Gastroesophageal sphincter (tissue), 4 donors: ENCODE results near the gene INPP5A. TPM values are rescaled to one million over a fixed set of nuclear protein-coding genes. Genes with fewer than 3 reads are reported as not detected.

Experiments
- ATAC-seq: fragments of 150-250 bp; one replicate; pipeline ENCODE4 v1.9.1; 2016; ENCODE audit warnings: mild to moderate bottlenecking, moderate library complexity
- H3K27ac ChIP-seq, 4 donors: fragments of 200-600 bp; sonication (generic) in 3 of 4; 1 replicate in 3 of 4; 2 replicates in 1 of 4; pipeline ENCODE4 v1.5.1; 2016 to 2019
- H3K27me3 ChIP-seq: fragments of 200-600 bp; sonication (generic); one replicate; pipeline ENCODE4 v1.5.1; 2019
- H3K36me3 ChIP-seq, 2 donors: fragments of 200-600 bp; sonication (generic); one replicate each; pipeline ENCODE4 v1.5.1; 2019; ENCODE audit warnings: control low read depth in 1 of 2
- H3K4me1 ChIP-seq, 3 donors: fragments of 200-600 bp; sonication (generic); 1 replicate in 2 of 3; 2 replicates in 1 of 3; pipeline ENCODE4 v1.5.1; 2016 to 2019; ENCODE audit warnings: control low read depth in 2 of 3
- H3K4me3 ChIP-seq, 2 donors: fragments of 200-600 bp; sonication (generic); one replicate each; pipeline ENCODE4 v1.5.1; 2019; ENCODE audit warnings: mild to moderate bottlenecking in 1 of 2, moderate library complexity in 1 of 2
- H3K9me3 ChIP-seq, 3 donors: fragments of 200-600 bp; sonication (generic); one replicate each; pipeline ENCODE4 v1.5.1; 2017 to 2019; ENCODE audit warnings: control low read depth in 2 of 3
- EP300 ChIP-seq: sonication (generic); formaldehyde crosslinking; IDR thresholded peaks from one replicate; pipeline ENCODE4 v1.6.1; 2017; ENCODE audit warnings: antibody characterized with exemption, mild to moderate bottlenecking
- POLR2A ChIP-seq, 2 donors: fragments of 450-650 bp; IDR thresholded peaks; one replicate each; pipeline ENCODE4 v1.6.1; 2017; ENCODE audit warnings: antibody characterized with exemption in 2 of 2, mild to moderate bottlenecking in 2 of 2, moderate library complexity in 1 of 2
- POLR2AphosphoS5 ChIP-seq: sonication (generic); formaldehyde crosslinking; IDR thresholded peaks from one replicate; pipeline ENCODE4 v1.6.1; 2017; ENCODE audit warnings: antibody characterized with exemption
- WGBS, 2 donors: methylation state at CpG; one replicate each; pipeline ENCODE4 v1.1.5; 2018; ENCODE audit warnings: low coverage in 1 of 2; 5-methylcytosine and 5-hydroxymethylcytosine counted together
- total RNA-seq, 4 donors: library from RNA; depleted of rRNA; stranded (reverse); fragments of >200 nt; gene quantifications; one replicate each; pipeline ENCODE4 v1.1.0, GENCODE V29; 2016
- TF ChIP-seq, protein P1 (sequence below), 4 experiments: fragments of 200-600 bp in 2 of 4; fragments of 450-650 bp in 2 of 4; sonication (generic) in 1 of 4; IDR thresholded peaks; one replicate each; pipeline ENCODE4 v1.5.1; 2017 to 2019; ENCODE audit warnings: antibody characterized with exemption in 4 of 4, mild to moderate bottlenecking in 2 of 4, moderate library complexity in 2 of 4

The INPP5A gene
- total RNA-seq, 4 donors from 2014 or later: 111 to 288 (median 215) TPM

DNA sequence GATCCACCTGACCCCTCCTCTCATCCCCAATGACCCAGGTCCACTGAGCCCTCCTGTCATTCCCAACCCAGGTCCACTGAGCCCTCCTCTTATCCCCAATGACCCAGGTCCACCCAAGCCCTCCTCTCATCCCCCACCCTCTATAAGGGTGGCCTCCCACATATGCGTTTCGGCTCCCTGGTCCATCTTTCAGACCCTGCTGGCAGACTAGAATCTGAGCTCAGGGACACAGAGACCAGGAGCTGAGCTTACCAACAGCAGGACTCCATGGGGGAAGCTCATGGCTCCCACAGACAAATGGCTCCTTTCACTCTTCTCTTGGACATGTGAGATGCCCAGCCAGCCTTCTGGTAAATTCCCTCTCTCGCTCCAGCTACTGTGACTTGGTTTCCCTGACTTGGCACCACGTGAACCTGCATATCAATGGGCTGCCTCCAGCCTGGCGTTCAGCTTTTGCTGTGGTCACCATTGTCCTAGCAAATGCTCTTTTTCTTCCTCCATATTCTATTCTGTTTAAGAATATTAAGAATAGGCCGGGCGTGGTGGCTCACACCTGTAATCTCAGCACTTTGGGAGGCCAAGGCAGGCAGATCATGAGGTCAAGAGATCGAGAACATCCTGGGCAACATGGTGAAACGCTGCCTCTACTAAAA, 24.8 kb upstream of the INPP5A start:
- Histone ChIP-seq H3K9me3 (no peaks in the 10 kb centered on the region), H3K27me3 (no peaks in the 10 kb centered on the region), H3K4me1 (peaks cover 7 to 57% (median 34%) of the 10 kb centered on the region in 3 donors), H3K4me3 (no peak overlapping the region), H3K36me3 (no peaks in the 10 kb centered on the region), H3K27ac (no peak overlapping the region)
- ATAC-seq: no peak
- TF ChIP-seq POLR2A (IDR thresholded peaks at IDR 0.05): no peak
- no peak for TF ChIP-seq EP300
- TF ChIP-seq, protein P1, sequence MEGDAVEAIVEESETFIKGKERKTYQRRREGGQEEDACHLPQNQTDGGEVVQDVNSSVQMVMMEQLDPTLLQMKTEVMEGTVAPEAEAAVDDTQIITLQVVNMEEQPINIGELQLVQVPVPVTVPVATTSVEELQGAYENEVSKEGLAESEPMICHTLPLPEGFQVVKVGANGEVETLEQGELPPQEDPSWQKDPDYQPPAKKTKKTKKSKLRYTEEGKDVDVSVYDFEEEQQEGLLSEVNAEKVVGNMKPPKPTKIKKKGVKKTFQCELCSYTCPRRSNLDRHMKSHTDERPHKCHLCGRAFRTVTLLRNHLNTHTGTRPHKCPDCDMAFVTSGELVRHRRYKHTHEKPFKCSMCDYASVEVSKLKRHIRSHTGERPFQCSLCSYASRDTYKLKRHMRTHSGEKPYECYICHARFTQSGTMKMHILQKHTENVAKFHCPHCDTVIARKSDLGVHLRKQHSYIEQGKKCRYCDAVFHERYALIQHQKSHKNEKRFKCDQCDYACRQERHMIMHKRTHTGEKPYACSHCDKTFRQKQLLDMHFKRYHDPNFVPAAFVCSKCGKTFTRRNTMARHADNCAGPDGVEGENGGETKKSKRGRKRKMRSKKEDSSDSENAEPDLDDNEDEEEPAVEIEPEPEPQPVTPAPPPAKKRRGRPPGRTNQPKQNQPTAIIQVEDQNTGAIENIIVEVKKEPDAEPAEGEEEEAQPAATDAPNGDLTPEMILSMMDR (IDR thresholded peaks at IDR 0.05): no peak
- no peak for TF ChIP-seq POLR2AphosphoS5
- WGBS, 2 donors: 92 to 100% methylated on average over 2 to 5 of the region's 9 CpGs

DNA sequence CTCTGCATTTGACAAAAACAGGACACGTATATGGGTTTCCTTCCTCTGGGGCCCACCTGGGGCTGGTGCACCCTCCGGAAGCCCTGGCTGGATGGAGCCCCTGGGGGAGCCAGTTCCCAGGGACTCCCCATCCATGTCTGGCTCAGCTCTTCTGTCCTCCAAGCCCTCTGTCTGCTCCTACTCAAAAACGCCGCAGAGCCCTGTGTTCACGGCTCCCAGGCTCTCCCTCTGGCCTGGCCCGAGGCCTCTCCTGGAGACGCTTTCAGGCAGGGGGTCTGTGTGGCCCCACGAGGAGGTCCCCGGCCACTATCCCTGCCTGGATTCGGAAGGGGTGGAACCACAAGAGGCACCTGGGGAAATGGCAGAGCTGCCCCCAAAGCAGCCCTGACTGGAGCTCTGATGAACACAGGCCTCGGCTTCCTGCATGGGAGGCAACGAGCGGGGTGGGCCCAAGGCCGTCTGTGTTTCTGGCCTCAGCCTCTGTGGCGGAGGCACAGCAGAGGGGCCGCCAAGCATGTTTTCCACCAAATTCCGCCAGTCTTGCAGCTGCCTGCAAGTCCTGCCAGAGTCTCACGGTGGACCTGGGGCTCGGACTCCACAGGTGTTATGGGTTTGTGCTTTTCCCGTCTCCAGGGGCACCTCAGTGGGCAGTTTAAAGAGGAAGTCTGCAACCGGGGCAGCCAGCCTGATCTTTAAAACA, 22.6 kb upstream of the INPP5A start:
- Histone ChIP-seq H3K9me3 (no peaks in the 10 kb centered on the region), H3K27ac (peak overlapping the region in 3 of 4 donors; percentile 49 to 94 (median 94)), H3K4me1 (peaks cover 15 to 58% (median 44%) of the 10 kb centered on the region in 3 donors), H3K4me3 (no peak overlapping the region), H3K36me3 (no peaks in the 10 kb centered on the region), H3K27me3 (no peaks in the 10 kb centered on the region)
- ATAC-seq: no peak
- TF ChIP-seq, protein P1 (IDR thresholded peaks at IDR 0.05): no peak
- TF ChIP-seq POLR2AphosphoS5 (no peak), POLR2A (IDR thresholded peaks at IDR 0.05) (no peak), EP300 (no peak)
- WGBS, 2 donors: 48% methylated on average over 6 of the region's 21 CpGs; no CpG with 5 or more reads in 1 of the 2 donors

DNA sequence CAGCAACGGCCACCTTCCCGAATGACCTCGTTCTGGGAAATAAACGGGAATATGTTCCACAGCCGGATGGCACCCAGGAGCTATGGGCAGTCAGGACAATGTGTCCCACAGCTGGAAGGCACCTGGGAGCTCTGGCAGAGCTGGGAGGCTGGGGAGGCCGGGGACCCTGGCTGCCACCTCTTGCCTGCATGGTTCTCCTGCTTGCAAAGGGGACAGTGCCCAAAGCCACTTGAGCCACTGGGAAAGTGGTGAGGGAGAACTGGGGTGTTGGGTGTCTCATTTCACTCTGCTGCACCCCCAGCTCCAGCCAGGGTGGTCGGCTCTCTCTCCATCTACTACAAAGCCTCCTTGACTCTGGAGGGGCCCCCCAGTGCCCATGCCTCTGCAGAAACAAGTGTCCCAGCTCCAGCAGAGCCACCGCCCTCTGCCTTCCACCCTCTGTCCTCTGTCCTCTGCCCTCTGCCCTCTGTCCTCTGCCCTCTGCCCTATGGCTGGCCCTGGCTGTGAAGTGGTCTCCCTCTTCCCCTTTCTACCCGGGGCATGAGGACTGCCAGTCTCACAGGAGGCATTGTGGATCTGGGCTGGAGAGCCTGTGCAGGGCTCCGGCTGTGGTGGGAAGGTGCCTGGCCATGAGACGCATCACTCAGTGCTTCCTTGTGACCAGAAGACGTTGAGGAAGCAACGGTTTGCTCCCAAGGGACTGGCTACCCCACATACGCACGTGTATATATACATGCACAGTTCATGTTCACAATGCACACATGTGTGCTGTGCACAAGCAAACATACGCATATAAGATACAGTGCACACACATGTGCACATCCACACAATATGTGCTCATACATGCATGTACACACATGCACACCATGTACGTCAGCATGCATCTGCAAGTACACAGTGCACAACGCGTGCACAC, 21.5 kb upstream of the INPP5A start:
- H3K4me1 ChIP-seq: peaks cover 21 to 66% (median 55%) of the 10 kb centered on the region in 3 donors
- ATAC-seq: no peak
- TF ChIP-seq POLR2A (IDR thresholded peaks at IDR 0.05) (no peak), EP300 (no peak), POLR2AphosphoS5 (peak; percentile 40)
- TF ChIP-seq, protein P1 (IDR thresholded peaks at IDR 0.05): no peak
- WGBS, 2 donors: 39 to 58% methylated on average over 2 to 3 of the region's 19 CpGs
- H3K36me3 ChIP-seq: no peaks in the 10 kb centered on the region
- peak overlapping the region in 3 of 4 donors; percentile 94 to 95 (median 94) for H3K27ac ChIP-seq
- no peaks in the 10 kb centered on the region for H3K27me3 ChIP-seq
- no peaks in the 10 kb centered on the region for H3K9me3 ChIP-seq
- H3K4me3 ChIP-seq: no peak overlapping the region

DNA sequence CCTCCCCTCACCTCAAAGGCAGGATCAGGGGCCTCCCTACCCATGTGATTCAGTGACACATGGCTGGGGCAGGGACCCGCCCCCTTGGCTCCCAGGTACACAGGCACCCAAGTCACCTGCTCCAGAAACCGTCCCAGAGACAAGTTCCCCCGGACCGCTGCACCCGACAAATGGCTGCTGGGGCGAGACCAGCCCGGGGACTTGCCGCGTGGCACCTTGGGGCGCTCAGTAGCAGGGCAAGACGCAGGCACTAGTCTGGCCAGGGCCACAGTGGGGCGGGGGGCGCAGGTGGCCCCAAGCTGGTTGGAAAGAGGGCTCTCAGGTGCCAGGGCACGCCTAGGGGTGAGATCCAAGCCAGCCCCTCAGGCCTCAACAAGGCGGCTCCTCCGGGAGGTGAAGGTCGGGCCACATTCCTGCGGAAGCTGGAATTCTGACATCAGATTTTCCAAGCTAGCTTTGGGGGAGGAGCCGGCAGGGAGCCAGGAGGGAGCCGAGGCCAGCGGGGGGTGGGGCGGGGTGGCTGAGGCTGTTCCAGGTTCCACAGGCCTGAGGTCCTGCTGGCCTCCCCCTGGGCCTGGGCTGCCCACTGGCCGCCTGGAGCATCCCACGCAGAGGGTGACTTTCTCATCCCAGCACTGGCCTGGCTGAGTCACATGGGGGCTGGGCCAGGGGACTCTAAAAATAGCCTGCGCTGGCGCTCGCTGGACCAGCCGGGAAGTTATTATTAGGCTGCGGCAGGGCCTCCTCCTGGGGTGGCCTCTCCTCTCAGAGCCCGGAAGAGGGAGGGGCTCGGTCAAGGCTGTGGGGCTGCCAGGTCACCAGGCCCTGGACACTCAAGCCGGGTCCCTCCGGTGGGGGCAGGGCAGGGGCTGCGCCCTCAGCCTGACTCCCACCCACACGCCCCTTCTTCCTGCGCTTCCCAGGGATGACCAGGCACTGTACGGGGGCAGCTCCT, 20.5 kb upstream of the INPP5A start:
- ATAC-seq: peak; percentile 92
- H3K27ac ChIP-seq: peak overlapping the region; percentile 77 to 95 (median 94)
- WGBS, 2 donors: 22% methylated on average over 6 of the region's 37 CpGs; no CpG with 5 or more reads in 1 of the 2 donors
- H3K36me3 ChIP-seq: no peaks in the 10 kb centered on the region
- no peaks in the 10 kb centered on the region for H3K27me3 ChIP-seq
- no peaks in the 10 kb centered on the region for H3K9me3 ChIP-seq
- peaks cover 22 to 74% (median 59%) of the 10 kb centered on the region in 3 donors for H3K4me1 ChIP-seq
- TF ChIP-seq, protein P1 (IDR thresholded peaks at IDR 0.05): no peak
- no peak for TF ChIP-seq EP300
- TF ChIP-seq POLR2A (IDR thresholded peaks at IDR 0.05): peak in 1 of 2 donors; percentile 18
- TF ChIP-seq POLR2AphosphoS5: peak; percentile 87
- H3K4me3 ChIP-seq: peak overlapping the region in 1 of 2 donors; percentile 31
